Measurements from ENCODE around the gene PLAGL1.

GRCh38 chr6:143936778-143937667 is 71.0 kb downstream of the PLAGL1 start:
- TF ChIP-seq CTCF (IDR thresholded peaks at IDR 0.05): no peak
- no peak for TF ChIP-seq POLR2A (IDR thresholded peaks at IDR 0.05)
